ENCODE measurements around the gene HNRNPF.
A peak's percentile ranks its signal among the peaks of the same experiment; 100 is the strongest.

The HNRNPF gene

DNA sequence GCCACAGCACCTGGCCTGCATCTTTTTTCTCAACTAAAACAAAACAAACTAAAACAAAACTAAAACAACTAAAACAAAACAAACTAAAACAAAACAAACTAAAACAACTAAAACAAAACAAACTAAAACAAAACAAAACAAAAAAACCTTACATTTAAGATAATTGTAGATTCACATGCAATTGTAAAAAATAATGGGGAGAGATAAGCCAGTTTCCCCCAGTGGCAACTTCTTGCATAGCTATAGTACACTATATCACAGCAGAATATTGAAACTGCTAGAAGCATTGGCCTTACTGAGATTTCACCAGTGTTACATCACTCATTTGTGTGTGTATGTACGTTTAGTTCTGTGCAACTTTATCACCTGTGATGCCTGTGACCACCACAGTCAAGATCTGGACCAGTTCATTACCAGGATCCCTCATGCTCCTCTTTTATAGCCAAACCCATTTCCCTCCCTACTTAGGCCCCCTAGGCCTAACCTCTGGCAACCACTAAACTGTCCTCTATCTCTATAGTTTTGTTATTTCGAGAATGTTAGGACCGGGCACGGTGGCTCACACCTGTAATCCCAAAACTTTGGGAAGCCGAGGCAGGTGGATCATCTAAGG, 28.3 kb downstream of the HNRNPF start (continued):
- no peak for TF ChIP-seq ZNF280D (tag by site-specific recombination; IDR thresholded peaks at IDR 0.05)
- TF ChIP-seq, protein P1, sequence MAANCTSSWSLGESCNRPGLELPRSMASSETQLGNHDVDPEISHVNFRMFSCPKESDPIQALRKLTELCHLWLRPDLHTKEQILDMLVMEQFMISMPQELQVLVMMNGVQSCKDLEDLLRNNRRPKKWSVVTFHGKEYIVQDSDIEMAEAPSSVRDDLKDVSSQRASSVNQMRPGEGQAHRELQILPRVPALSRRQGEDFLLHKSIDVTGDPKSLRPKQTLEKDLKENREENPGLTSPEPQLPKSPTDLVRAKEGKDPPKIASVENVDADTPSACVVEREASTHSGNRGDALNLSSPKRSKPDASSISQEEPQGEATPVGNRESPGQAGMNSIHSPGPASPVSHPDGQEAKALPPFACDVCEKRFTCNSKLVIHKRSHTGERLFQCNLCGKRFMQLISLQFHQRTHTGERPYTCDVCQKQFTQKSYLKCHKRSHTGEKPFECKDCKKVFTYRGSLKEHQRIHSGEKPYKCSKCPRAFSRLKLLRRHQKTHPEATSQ (tag by site-specific recombination; IDR thresholded peaks at IDR 0.05), result no peak
- TF ChIP-seq ZNF133 (tag by site-specific recombination; IDR thresholded peaks at IDR 0.05), result no peak
- no peak for TF ChIP-seq ZNF514 (tag by site-specific recombination; IDR thresholded peaks at IDR 0.05)
- no peak for TF ChIP-seq ZNF596 (tag by site-specific recombination; IDR thresholded peaks at IDR 0.05)
- TF ChIP-seq GLI4 (tag by site-specific recombination; IDR thresholded peaks at IDR 0.05), result no peak
- no peak for TF ChIP-seq ZNF174 (tag by site-specific recombination; IDR thresholded peaks at IDR 0.05)
- TF ChIP-seq, protein P2, sequence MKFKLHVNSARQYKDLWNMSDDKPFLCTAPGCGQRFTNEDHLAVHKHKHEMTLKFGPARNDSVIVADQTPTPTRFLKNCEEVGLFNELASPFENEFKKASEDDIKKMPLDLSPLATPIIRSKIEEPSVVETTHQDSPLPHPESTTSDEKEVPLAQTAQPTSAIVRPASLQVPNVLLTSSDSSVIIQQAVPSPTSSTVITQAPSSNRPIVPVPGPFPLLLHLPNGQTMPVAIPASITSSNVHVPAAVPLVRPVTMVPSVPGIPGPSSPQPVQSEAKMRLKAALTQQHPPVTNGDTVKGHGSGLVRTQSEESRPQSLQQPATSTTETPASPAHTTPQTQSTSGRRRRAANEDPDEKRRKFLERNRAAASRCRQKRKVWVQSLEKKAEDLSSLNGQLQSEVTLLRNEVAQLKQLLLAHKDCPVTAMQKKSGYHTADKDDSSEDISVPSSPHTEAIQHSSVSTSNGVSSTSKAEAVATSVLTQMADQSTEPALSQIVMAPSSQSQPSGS (tag by site-specific recombination; IDR thresholded peaks at IDR 0.05; ENCODE audit: low read depth), result peak; percentile 52
- TF ChIP-seq ZNF341 (tag by site-specific recombination; IDR thresholded peaks at IDR 0.05; ENCODE audit: low read depth), result no peak
- no peak for TF ChIP-seq ZBTB8A (tag by site-specific recombination; IDR thresholded peaks at IDR 0.05)
- TF ChIP-seq ZNF701 (tag by site-specific recombination; IDR thresholded peaks at IDR 0.05), result 0 out of 2 replicates have a peak, but pooled peaks have one; percentile 39
- TF ChIP-seq PRDM6 (tag by site-specific recombination; IDR thresholded peaks at IDR 0.05), result peak; percentile 62; the same call in 1 of the 2 replicates
- no peak for TF ChIP-seq PRDM2 (tag by site-specific recombination; IDR thresholded peaks at IDR 0.05; ENCODE audit: borderline replicate concordance)
- TF ChIP-seq ZNF140 (tag by site-specific recombination; IDR thresholded peaks at IDR 0.05), result no peak
- TF ChIP-seq ZNF302 (tag by site-specific recombination; IDR thresholded peaks at IDR 0.05; ENCODE audit: low read depth), result no peak
- peak; percentile 68; the same call in 1 of the 2 replicates for TF ChIP-seq ZEB2 (tag by site-specific recombination; IDR thresholded peaks at IDR 0.05)
- TF ChIP-seq ZBTB26 (tag by site-specific recombination; optimal IDR thresholded peaks at IDR 0.05), result no peak
- no peak for TF ChIP-seq ZFP41 (tag by site-specific recombination; IDR thresholded peaks at IDR 0.05; ENCODE audit: borderline replicate concordance)
- TF ChIP-seq ZBTB17 (tag by site-specific recombination; IDR thresholded peaks at IDR 0.05), result peak; percentile 73; the same call in 1 of the 2 replicates
- no peak for TF ChIP-seq ZBTB7A (tag by site-specific recombination; IDR thresholded peaks at IDR 0.05; ENCODE audit: low read depth)

All from HEK293 (cell line).